Calu3 (cell line): Measurements from ENCODE around the gene EFS. TPM values are rescaled to one million over a fixed set of nuclear protein-coding genes. Genes with fewer than 3 reads are reported as not detected.

Source experiments
- BruUV-seq: library from RNA; stranded (reverse); fragments of 400-500 nt; replicated peaks from 2 replicates; lab custom pipeline; 2021; lab: Mats Ljungman, UMichigan
- CTCF ChIA-PET: fragments of 300-600 bp; sonication (Branson Sonifier 250); formaldehyde crosslinking; loops from one replicate; lab custom pipeline; 2022; ENCODE audit warnings: antibody characterized with exemption; lab: Charles Lee
- DNase-seq: peaks from one replicate; pipeline ENCODE4 v3.0.0; 2022
- H3K27ac Mint-ChIP-seq: one replicate; pipeline ENCODE4 v1.8.0; 2022; ENCODE audit warnings: mixed read lengths; ENCODE audit not compliant: unreplicated experiment
- H3K27me3 Mint-ChIP-seq: one replicate; pipeline ENCODE4 v1.8.0; 2022; ENCODE audit warnings: mixed read lengths; ENCODE audit not compliant: unreplicated experiment
- H3K36me3 Mint-ChIP-seq: one replicate; pipeline ENCODE4 v1.8.0; 2022; ENCODE audit warnings: mild to moderate bottlenecking, moderate library complexity, mixed read lengths; ENCODE audit not compliant: insufficient read depth, unreplicated experiment
- H3K4me1 Mint-ChIP-seq: one replicate; pipeline ENCODE4 v1.8.0; 2022; ENCODE audit warnings: mild to moderate bottlenecking, low read depth, mixed read lengths; ENCODE audit not compliant: unreplicated experiment
- H3K4me3 Mint-ChIP-seq: one replicate; pipeline ENCODE4 v1.8.0; 2022; ENCODE audit warnings: mild to moderate bottlenecking, low read depth, moderate library complexity, mixed read lengths; ENCODE audit not compliant: unreplicated experiment
- H3K9me3 Mint-ChIP-seq: one replicate; pipeline ENCODE4 v1.8.0; 2022; ENCODE audit warnings: low read depth, mixed read lengths; ENCODE audit not compliant: unreplicated experiment
- CTCF ChIP-seq: fragments of 200-600 bp; IDR thresholded peaks from one replicate; pipeline ENCODE4 v1.8.0; 2022; ENCODE audit warnings: antibody characterized with exemption; ENCODE audit not compliant: unreplicated experiment
- intact Hi-C: fragments of 100-400 bp; cut with micrococcal nuclease; formaldehyde crosslinking; loops from one replicate; pipeline ENCODE4 v1.10.0; 2022; ENCODE audit not compliant: unreplicated experiment
- total RNA-seq: library from RNA; stranded (reverse); gene quantifications from 2 replicates; pipeline ENCODE4 v1.2.3, GENCODE V29; 2022

EFS gene
- total RNA-seq, 1 experiment from 2014 or later: not detected

- H3K9me3 Mint-ChIP-seq: no peaks in the 10 kb centered on the region
- intact Hi-C loops: no loop called here
- H3K36me3 Mint-ChIP-seq: peaks cover 36% of the 10 kb centered on the region
- DNase-seq: no peak
- no peaks in the 10 kb centered on the region for H3K27me3 Mint-ChIP-seq
- H3K4me1 Mint-ChIP-seq: no peaks in the 10 kb centered on the region
- no TSS peak for BruUV-seq
- H3K4me3 Mint-ChIP-seq: no peak overlapping the region
- CTCF ChIA-PET: no interaction called here
- no peak for TF ChIP-seq CTCF
- no peak overlapping the region for H3K27ac Mint-ChIP-seq
Observed at GRCh38 chr14:23316300-23316699, 48.7 kb downstream of the EFS start.

DNA sequence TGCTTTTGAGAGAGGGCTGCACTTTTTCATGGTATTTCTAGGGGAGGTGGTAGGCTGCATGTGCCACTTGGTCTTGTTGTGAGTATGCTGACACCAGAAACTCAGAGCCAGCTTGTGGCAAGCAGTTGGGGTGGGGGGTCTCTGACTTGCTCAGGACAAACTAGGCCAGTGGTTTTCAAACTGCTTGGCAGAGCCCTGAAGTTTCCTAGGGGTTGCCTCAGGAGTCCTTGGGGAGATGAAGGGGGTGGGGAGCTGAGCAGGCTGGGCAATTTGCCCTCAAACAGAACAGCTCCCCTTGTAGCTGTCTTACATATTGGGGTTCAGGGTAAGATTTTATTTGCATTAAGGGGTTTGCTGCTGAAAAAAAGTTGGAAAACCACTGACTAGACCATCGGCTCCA, 54.4 kb downstream of the EFS start:
- BruUV-seq: no TSS peak
- Mint-ChIP-seq H3K36me3 (peaks cover 35% of the 10 kb centered on the region), H3K4me3 (no peak overlapping the region), H3K27me3 (no peaks in the 10 kb centered on the region), H3K4me1 (peaks cover 23% of the 10 kb centered on the region), H3K27ac (no peak overlapping the region), H3K9me3 (no peaks in the 10 kb centered on the region)
- DNase-seq: no peak
- CTCF ChIA-PET: no interaction called here
- TF ChIP-seq CTCF: no peak
- intact Hi-C loops: no loop called here

- CTCF ChIA-PET: no interaction called here
- H3K4me3 Mint-ChIP-seq: peak overlapping the region; percentile 91
- no peak for TF ChIP-seq CTCF
- peaks cover 23% of the 10 kb centered on the region for H3K4me1 Mint-ChIP-seq
- no peak for DNase-seq
- H3K36me3 Mint-ChIP-seq: peaks cover 35% of the 10 kb centered on the region
- no peak overlapping the region for H3K27ac Mint-ChIP-seq
- H3K9me3 Mint-ChIP-seq: no peaks in the 10 kb centered on the region
- intact Hi-C loops: no loop called here
- H3K27me3 Mint-ChIP-seq: no peaks in the 10 kb centered on the region
- no TSS peak for BruUV-seq
Observed at GRCh38 chr14:23308721-23309445, 56.1 kb downstream of the EFS start.

- Mint-ChIP-seq H3K4me1 (peaks cover 23% of the 10 kb centered on the region), H3K27ac (peak overlapping the region; percentile 85), H3K9me3 (no peaks in the 10 kb centered on the region), H3K4me3 (peak overlapping the region; percentile 91), H3K36me3 (peaks cover 35% of the 10 kb centered on the region), H3K27me3 (no peaks in the 10 kb centered on the region)
- intact Hi-C loops: no loop called here
- TF ChIP-seq CTCF: no peak
- DNase-seq: no peak
- CTCF ChIA-PET: interaction anchor here (0.5 to 2.8 kb wide), 3 partner anchors 14 to 274 kb away, joined by 5 to 12 read pairs (median 6); partner anchors contain the start of gene PABPN1
- BruUV-seq: no TSS peak
Observed at GRCh38 chr14:23307687-23308644, 57.0 kb downstream of the EFS start.
